T-helper 1 cell treated with Interleukin-12 subunit alpha and Interleukin-12 subunit beta and Interleukin-4 antibody, amounts not matched to agents 30 ng/mL and 1 ng/mL, for 36 hours (primary cell): ENCODE data around the gene PEA15. TPM values are rescaled to one million over a fixed set of nuclear protein-coding genes. Genes with fewer than 3 reads are reported as not detected.

Experiments
- total RNA-seq: library from RNA; stranded (reverse); gene quantifications from 2 replicates; pipeline ENCODE4 v1.2.3, GENCODE V29; 2022

Gene PEA15
- total RNA-seq, 1 donor from 2014 or later, result 45.6 TPM

Other genes with a start within 250 kb of the PEA15 start
- gene PIGM, start 173.4 kb upstream of the PEA15 start, total RNA-seq, result 5.7 and 5.9 TPM in 2 replicates
- gene KCNJ10, start 135.2 kb upstream of the PEA15 start, total RNA-seq, result not detected in 2 replicates
- not detected in 2 replicates for gene KCNJ9, start 123.8 kb upstream of the PEA15 start, total RNA-seq
- 27.8 and 28.7 TPM in 2 replicates for gene IGSF8, start 106.8 kb upstream of the PEA15 start, total RNA-seq
- not detected in 2 replicates for gene ATP1A2, start 89.6 kb upstream of the PEA15 start, total RNA-seq
- not detected in 2 replicates for gene ATP1A4, start 53.8 kb upstream of the PEA15 start, total RNA-seq
- not detected in 2 replicates for gene CASQ1, start 14.8 kb upstream of the PEA15 start, total RNA-seq
- gene DCAF8, start 57.2 kb downstream of the PEA15 start, total RNA-seq, result 102 and 103 TPM in 2 replicates
- 53.2 and 53.3 TPM in 2 replicates for gene PEX19, start 79.7 kb downstream of the PEA15 start, total RNA-seq
- gene COPA, start 137.9 kb downstream of the PEA15 start, total RNA-seq, result 148 and 150 TPM in 2 replicates
- 75.8 and 87.4 TPM in 2 replicates for gene NCSTN, start 138.0 kb downstream of the PEA15 start, total RNA-seq
- gene NHLH1, start 161.7 kb downstream of the PEA15 start, total RNA-seq, result 0.85 and 0.93 TPM in 2 replicates
- gene VANGL2, start 195.2 kb downstream of the PEA15 start, total RNA-seq, result not detected in 2 replicates